Measurements from ENCODE around the gene THUMPD1.

DNA sequence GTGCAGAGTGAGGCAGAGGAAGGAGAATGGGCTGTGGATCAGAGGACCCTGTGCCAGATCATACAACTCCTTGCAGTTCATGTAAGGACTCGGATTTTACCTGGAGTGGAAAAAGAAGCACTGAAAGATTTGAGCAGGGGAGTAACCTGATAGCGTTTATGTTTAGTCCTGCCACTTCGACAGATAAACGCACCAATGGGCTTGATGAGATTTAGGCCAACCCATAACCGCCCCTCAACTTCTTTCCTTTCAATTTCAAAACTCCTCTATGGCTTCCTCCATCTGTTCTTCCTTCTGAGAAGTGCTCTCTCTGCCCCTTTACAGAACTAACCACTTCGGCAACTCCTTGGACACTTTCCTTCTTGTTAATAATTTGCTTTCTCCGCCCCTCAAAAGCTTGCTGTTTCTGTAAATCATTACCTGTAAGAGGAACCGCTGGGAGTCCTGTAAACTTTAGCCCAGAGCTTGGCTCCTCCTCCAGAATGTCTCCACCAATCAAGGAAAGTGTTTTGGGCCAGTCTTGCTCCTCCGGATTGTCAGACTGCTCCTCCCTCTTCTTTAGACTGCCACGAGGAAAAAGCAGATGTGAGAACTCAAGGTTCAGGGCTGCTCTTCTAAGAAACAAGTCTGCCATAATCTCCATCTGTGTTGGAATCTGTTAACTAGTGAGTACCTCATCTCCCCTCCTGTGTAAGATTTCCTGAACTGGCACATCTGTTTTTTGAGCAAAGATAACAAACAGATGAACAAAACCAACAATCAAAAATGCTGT is 22.0 kb upstream of the THUMPD1 start, which contains the start of gene ACSM3:
- TF ChIP-seq, protein P1, sequence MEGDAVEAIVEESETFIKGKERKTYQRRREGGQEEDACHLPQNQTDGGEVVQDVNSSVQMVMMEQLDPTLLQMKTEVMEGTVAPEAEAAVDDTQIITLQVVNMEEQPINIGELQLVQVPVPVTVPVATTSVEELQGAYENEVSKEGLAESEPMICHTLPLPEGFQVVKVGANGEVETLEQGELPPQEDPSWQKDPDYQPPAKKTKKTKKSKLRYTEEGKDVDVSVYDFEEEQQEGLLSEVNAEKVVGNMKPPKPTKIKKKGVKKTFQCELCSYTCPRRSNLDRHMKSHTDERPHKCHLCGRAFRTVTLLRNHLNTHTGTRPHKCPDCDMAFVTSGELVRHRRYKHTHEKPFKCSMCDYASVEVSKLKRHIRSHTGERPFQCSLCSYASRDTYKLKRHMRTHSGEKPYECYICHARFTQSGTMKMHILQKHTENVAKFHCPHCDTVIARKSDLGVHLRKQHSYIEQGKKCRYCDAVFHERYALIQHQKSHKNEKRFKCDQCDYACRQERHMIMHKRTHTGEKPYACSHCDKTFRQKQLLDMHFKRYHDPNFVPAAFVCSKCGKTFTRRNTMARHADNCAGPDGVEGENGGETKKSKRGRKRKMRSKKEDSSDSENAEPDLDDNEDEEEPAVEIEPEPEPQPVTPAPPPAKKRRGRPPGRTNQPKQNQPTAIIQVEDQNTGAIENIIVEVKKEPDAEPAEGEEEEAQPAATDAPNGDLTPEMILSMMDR (IDR thresholded peaks at IDR 0.05), result no peak
- TF ChIP-seq POLR2A (IDR thresholded peaks at IDR 0.05), result no peak

All from thyroid gland (tissue), 4 donors.